Cardiac septum (tissue), 1 donor: Measurements from ENCODE around the gene RLN2. TPM values are rescaled to one million over a fixed set of nuclear protein-coding genes. Genes with fewer than 3 reads are reported as not detected.

Source experiments
- DNase-seq: peaks from one replicate; pipeline ENCODE4 v3.0.0-alpha.2; 2020; ENCODE audit warnings: low spot score
- intact Hi-C: fragments of 100-400 bp; cut with DNase I; formaldehyde crosslinking; loops from one replicate; pipeline ENCODE4 v1.14.0; 2022
- total RNA-seq: library from RNA; stranded (reverse); fragmentation: NEBNext Ultra II Directional; extraction: Animal tissue kit (Norgen Biotek cat#: 25700); gene quantifications from one replicate; pipeline ENCODE4 v1.2.1, GENCODE V29; 2021
- donor health status: DM: no; HTN: no; CAD: no.

The RLN2 gene
- total RNA-seq, 1 donor from 2014 or later, result 0.35 TPM

DNA sequence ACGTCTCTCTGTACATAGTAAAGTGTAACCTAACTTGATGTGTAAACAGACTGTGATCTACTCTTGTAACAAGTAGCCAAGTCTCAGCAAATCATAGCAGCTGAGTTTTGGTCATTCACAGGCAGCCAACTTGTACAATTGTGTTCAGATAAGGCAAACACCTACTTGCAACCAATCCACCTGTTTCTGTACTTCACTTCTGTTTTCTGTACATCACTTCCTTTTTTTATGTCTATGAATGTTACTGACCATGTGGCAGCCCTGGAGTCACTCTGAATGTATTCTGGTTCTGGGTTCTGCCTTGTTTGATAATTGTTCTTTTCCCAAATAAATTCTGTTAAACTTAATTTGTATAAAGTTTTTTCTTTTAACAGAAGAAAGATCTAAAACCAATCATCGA, 26.0 kb downstream of the RLN2 start:
- no peak for DNase-seq
- intact Hi-C loops, result no loop called here

DNA sequence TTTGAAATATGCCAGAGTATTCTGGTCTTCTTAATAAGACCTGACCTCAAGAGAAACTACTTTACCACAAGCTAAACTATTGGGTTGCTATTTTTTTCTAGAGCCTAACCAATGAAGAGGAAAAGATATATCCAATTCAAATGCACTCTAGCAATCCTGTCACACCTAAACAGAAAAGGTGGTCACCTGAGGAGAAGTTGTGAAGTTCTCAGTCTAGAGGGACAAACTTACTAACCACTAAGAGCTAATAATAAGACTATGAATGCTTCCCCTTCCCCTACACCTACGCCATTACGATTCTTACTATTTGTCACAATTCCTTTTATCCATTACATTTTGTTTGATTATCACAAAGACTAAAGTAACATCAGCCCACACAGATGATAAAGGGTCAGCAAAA, 29.7 kb downstream of the RLN2 start:
- intact Hi-C loops, result no loop called here
- DNase-seq, result no peak

DNA sequence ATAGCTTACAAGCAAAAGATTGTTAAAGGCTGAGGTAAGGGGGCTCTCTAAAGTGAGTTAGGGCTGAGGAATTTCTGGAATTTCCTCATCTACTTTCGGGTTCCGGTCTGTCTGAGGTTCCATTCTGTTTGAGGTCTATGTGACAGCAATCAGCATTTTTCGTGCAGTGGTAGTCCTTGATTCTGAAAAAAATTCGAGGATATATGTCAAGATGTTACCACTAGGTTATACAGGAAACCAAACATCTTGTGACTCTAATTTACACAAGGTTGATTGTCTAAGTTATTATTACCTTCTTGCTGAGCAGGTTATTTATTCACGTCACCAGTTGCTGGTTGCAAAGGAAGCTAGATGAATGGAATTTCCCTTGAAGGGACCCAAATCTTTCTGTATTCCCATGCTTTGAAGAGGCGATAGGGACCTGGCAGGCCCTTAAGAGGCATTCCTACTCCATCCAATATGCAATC, 35.2 kb downstream of the RLN2 start:
- DNase-seq, result no peak
- intact Hi-C loops, result no loop called here

DNA sequence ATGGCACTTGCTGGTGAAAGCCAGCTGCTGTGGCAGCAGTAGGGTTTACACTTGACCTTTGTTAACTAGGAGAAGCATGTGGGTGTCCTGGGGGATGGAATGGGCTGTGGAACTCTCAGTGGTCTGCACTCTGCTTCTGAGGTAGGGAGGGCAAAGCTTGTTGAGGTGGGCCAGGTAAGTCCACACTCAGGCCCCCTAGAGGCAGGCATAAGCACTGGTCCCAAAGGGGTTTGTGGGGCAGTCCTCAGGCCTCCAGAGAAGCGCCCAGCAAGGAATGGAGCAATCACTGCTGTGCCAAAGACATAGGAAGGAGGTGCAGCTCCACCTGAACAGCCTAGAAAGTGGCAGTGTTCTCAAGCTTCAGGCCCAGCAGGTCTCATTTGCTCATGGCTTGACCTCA, 38.6 kb downstream of the RLN2 start:
- DNase-seq, result no peak
- intact Hi-C loops, result no loop called here

DNA sequence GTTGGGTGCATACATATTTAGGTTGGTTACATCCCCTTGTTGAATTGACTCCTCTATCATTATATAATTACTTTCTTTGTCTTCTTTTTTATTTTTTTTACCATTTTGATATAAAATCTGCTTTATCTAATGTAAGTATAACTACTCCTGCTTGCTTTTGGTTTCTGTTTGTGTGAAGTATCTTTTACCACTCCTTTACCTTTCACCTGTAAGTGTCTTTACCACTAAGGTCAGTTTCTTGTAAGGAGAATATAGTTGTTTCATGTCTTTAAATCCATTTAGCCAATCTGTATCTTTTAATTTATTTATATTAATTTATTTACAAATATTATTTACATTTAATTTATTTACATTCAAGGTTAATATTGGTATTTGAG, 40.3 kb downstream of the RLN2 start:
- intact Hi-C loops, result no loop called here
- no peak for DNase-seq

DNA sequence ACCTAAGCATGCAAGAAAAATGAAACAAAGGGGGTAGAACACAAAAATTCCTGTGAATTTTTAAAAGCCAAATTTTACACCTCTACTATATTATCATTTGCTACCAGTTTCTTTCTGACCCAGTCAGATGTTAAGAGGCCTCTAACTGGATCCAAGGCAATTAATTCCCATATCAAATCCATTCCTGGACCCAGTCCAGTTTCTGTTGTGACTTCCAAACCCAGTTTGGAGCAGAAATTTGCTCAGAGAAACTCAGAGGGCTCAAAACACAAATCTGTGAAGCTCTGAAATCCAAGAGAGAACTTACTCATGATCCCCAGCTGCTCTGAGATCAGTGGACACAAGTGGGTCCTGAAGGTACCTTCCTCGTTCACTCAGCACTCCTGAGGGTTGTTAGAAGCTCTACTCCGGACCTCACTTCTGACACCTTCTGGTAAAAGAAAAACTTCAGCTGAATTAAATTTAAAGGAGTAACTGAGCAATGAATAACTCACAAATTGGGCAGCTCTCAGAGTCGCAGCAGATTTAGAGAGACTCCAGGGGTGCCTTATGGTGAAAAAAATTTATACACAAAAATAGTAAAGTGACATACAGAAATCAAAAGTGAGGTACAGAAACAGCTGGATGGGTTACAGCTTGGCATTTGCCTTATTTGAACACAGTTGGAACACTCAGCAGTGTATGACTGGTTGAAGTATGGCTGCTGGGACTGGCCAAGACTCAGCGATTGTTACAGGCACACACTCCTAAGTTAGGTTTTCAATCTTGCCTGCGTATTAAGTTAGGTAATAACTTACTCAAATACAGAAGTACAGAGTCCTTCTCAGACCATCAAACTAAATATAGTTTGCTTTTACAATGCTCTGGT, 40.9 kb downstream of the RLN2 start:
- DNase-seq, result no peak
- intact Hi-C loops, result no loop called here

Other genes with a start within 250 kb of the RLN2 start
- gene INSL6, start 119.1 kb downstream of the RLN2 start, total RNA-seq, result not detected
- not detected for gene INSL4, start 73.3 kb downstream of the RLN2 start, total RNA-seq
- 0.32 TPM for gene RLN1, start 35.2 kb upstream of the RLN2 start, total RNA-seq
- 28.9 TPM for gene PLGRKT, start 133.2 kb upstream of the RLN2 start, total RNA-seq
- gene CD274, start 145.8 kb upstream of the RLN2 start, total RNA-seq, result 17.9 TPM
- gene PDCD1LG2, start 205.8 kb upstream of the RLN2 start, total RNA-seq, result 0.48 TPM